Subcutaneous preadipocyte (primary cell): Measurements from ENCODE around the gene SNTA1. TPM values are rescaled to one million over a fixed set of nuclear protein-coding genes. Genes with fewer than 3 reads are reported as not detected.

Experiments
- total RNA-seq: library from RNA; depleted of rRNA; stranded (reverse); fragments of >200 nt; gene quantifications from 2 replicates; pipeline ENCODE4 v1.2.3, GENCODE V29; 2012

SNTA1 gene
- total RNA-seq: 20.5 and 23.9 TPM in 2 replicates

DNA sequence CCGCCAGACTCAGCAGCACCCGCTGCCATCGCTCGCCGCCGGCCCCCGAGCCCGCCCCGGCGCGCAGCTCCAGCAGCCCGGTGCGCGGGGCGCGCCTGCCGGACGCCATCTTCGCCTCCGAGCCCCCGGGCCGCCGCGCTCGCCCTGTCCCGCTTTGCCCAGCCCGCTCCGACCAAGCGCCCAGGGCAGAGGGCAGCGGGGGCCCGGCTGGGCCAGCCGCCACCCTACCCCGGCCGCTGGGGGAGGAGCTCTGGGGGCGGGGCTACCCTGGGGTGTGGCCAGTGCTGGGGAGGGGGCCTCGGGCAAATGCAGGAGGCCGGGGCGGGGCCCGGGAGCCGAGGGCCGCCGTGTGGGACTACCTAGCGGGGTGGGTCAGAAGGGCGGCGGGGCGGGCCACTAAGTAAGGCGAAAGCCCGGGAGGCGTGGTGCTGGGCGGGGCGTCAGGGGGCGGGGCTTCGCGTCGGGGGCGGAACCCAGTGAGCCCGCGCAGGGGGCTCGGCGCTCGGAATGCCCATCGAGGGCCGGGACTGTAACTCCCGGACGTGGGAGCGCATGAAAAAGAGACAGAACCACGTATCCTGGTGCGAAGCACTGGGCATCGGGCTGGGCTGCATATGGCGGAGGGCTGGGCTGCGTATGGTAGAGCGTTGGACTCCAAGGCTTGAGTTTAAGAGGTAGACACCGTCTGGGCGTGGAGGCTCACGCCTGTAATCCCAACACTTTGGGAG lies at the start of gene SNTA1:
TSS of gene SNTA1 (minus strand) at position 252 of the 728 bp plus-strand sequence. CDS start at position 109, 143 bp downstream.

GRCh38 chr20:33490023-33490933 lies 46.7 kb upstream of the SNTA1 start, which contains the start of gene CBFA2T2:
Gene CBFA2T2 (plus strand): TSS chr20:33490096. CDS start chr20:33490268, 172 bp downstream.

GRCh38 chr20:33401184-33401920 lies 42.2 kb downstream of the SNTA1 start, which contains the start of gene CDK5RAP1:
Gene CDK5RAP1 (minus strand): TSS chr20:33401519. CDS start chr20:33397064, 4,455 bp downstream.

Other genes starting within 250 kb of the SNTA1 start
- not detected in 2 replicates for gene BPIFA3, start 226.4 kb downstream of the SNTA1 start, total RNA-seq
- gene BPIFA1, start 207.8 kb downstream of the SNTA1 start, total RNA-seq: not detected in 2 replicates
- gene BPIFB1, start 160.5 kb downstream of the SNTA1 start, total RNA-seq: not detected in 2 replicates
- 18.0 and 26.4 TPM in 2 replicates for gene CDK5RAP1, start 42.2 kb downstream of the SNTA1 start, total RNA-seq
- 4.4 and 4.9 TPM in 2 replicates for gene CBFA2T2, start 46.3 kb upstream of the SNTA1 start, total RNA-seq
- 0.20 TPM in 1 of 2 replicates, not detected in the other for gene C20orf144, start 218.6 kb upstream of the SNTA1 start, total RNA-seq
- 1.5 and 3.9 TPM in 2 replicates for gene ACTL10, start 223.2 kb upstream of the SNTA1 start, total RNA-seq
- 21.7 and 23.3 TPM in 2 replicates for gene NECAB3, start 230.7 kb upstream of the SNTA1 start, total RNA-seq
- 5.5 and 11.1 TPM in 2 replicates for gene E2F1, start 242.6 kb upstream of the SNTA1 start, total RNA-seq